Smooth muscle cell of the brain vasculature (primary cell): ENCODE results near the gene RASSF3.
A peak's percentile ranks its signal among the peaks of the same experiment; 100 is the strongest.

Experiments
- DNase-seq: peaks from one replicate; pipeline ENCODE4 v3.0.0-alpha.2; 2012; ENCODE audit warnings: low read depth, low spot score

RASSF3 gene

GRCh38 chr12:64669270-64669842 is 59.1 kb downstream of the RASSF3 start:
- no peak for DNase-seq

- no peak for DNase-seq
Observed at GRCh38 chr12:64670019-64670418, 59.7 kb downstream of the RASSF3 start.

- no peak for DNase-seq
Observed at GRCh38 chr12:64670919-64671639, 60.8 kb downstream of the RASSF3 start.

DNA sequence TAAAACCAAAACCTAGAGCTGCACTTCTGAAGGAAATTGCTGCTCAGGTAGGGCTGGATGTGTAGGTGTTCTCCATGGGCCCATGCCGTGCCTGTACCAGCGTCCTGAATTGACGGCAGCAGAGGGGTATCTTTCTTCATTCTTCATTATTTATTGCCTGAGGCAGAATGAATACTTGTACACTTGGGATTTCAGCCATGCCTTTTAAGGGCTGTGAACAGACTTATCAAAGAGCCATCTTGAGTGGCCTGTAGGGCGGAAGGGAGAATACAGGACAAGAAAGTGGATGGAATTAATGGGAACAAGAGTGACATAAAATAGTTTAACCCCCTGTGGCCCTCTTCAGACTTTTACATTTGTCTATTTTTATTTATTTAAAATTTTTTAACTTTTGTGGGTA is 61.4 kb downstream of the RASSF3 start:
- DNase-seq = no peak

- DNase-seq = no peak
Observed at GRCh38 chr12:64672925-64673409, 62.7 kb downstream of the RASSF3 start.

GRCh38 chr12:64673490-64674169 is 63.3 kb downstream of the RASSF3 start:
- no peak for DNase-seq

DNA sequence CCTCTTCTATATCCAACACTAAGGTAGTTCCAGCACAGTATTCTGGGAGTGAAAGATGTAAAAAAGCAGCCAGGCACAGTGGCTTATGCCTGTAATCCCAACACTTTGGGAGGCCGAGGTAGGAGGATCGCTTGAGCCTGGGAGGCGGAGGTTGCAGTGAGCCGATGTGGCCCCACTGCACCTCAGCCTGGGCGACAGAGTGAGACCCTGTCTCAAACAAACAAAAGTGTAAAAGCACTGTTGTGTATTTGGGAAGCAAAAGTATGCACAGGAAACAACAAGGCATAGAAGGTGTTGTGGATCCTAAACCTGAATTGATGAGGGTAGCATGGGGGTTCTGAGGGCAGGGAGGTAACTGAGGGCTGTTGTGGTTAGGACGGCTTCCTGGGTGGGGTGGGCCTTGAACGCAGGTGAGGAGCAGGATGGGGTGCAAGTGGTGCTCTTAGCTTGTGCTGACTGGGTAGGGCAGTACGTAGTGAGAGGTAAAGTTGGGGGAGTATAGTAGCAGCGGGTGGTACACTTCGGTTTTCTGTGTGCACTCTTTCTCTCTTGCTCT is 64.2 kb downstream of the RASSF3 start:
- no peak for DNase-seq

DNA sequence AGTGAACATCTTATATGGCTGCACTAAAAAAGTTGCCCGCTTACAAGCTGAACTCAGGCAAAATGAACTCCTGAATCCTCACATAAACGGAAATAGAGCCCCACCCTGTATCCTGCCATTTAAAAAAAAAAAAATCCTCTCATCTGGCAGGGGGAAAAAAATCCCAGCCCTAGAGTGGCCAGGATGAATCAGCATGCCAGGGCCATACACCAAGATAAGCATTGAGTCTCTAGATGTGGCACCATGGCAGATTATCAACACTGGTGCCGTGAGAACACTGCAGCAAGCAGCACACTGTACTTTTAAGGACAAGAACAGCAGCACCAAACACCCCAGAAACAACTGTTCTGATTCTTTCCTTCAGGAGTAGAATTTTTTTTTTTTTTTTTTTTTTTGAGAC is 65.5 kb downstream of the RASSF3 start:
- DNase-seq = no peak

DNA sequence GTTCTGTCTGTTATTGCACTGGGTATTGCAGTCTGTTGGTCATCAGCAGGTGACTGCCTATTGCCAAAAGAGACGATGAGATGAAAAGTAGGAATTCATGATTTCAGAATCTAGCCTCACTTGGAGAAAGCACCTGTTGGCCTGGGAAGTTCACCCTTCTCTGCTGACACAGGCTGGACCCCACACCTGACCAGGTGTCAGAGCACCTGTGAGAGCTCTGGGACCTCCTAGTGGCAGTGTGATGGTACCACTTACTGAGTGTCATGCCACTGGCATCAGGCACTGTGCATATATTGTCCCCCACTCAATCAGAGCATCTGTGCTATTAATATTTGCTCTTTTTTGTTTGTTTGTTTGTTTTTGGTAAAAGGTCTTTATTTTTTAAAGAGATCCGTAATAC is 68.0 kb downstream of the RASSF3 start:
- no peak for DNase-seq

GRCh38 chr12:64678835-64679234 is 68.5 kb downstream of the RASSF3 start:
- DNase-seq = no peak

DNA sequence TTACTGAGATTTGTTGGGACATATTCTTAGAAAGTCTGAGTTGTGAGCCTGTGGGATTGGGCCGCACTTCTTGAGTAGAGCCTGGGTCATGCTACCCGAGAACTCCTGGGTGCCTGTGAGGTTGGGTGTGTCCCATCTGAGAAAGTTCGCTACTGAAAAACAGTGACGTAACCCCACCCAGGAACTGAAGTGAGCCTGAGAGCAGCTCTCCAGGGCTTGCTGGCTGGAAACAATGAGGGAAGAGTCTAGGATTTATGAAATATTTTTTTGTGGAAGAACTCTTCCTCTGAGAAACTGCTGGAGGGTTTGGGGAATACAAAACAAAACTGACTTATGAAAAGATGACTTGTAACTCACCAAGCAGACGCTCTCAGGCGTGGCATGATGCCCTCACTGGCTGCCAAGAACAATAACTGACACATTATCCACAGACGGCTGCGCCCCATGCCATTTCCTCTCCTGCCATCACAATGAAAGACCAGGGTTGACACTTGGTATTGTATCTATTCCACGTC is 69.2 kb downstream of the RASSF3 start:
- DNase-seq = peak; percentile 65

DNA sequence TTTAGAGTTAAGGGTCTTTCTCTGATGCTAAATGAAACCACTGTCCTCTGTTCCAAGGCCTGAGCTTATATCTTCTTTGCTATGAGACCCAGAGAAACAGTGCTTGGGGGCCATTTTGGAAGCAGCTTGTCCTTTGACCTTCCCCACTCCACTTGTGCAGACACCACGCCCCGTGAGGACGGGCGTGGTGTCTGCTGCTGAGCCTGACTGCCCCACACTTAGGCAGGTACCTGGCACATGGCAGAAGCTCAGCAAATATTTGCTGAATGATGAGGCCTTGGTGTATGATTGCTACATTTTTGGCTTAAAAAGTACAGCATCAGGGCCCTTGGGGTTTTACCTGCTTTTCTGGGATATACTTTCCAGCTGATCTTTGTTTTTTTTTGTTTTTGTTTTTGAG is 69.9 kb downstream of the RASSF3 start:
- DNase-seq = no peak

- no peak for DNase-seq
Observed at GRCh38 chr12:64681200-64682052, 71.1 kb downstream of the RASSF3 start.

DNA sequence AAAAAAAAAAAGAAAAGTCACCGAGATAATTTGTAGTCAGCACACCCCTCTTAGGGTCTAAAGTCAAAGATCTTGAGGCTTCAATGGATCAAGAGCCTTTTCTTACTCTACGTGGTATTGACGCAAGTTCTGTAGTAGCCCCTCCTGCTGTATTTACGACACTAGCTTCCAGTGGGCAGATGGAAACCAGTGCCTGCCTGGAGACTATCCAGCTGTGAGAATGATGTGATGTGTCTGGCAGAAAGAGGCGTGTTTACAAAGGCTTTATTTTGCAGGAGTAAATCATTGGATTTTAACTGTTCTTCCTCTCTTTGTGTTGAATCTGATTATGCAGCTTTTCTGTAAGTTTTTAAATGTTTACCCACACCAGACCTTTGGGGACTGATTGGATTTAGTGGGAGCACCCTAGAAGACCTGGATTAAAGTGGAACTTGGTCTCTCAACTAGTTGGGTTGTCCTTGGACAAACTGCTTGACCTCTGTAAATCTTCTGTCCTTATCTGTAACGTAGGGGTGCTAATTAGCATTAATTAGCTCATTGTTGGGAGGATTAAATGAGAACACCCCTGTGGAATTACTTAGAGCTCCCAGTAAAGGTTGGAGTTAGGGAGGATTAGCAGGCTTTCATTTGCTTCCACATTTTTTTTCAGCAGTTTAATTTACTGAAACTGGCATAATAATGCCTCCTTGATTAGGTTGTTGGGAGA is 72.4 kb downstream of the RASSF3 start:
- DNase-seq = peak; percentile 55

DNA sequence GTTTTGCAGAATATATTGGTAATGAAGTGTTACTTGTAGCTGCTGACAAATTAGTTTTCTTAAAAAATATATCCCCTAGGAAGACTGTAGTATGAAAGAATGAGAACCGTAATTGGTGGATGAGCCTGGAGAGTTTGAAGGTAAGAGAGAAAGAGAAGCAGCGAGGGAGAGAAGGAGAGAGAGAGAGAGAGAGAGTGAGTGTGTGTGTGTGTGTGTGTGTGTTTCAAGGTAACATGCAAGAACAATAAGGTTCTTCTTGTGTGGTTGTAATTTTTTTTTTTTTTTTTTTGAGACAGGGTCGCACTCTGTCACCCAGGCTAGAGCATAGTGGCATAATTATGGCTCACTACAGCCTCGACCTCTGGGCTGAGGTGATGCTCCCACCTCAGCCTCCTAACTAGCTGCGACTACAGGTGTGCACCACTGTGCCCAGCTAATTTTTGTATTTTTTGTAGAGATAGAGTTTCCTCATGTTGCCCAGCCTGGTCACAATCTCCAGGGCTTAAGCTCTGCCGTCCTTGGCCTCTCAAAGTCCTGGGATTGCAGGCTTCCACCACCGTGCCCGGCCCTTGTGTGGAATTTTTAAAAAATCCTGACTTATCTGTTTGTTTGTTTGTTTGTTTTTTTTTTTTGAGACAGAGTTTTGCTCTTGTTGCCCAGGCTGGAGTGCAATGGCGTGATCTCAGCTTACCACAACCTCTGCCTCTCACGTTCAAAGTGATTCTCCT is 73.7 kb downstream of the RASSF3 start:
- no peak for DNase-seq

GRCh38 chr12:64685050-64685449 is 74.8 kb downstream of the RASSF3 start:
- no peak for DNase-seq

GRCh38 chr12:64685605-64686004 is 75.3 kb downstream of the RASSF3 start:
- no peak for DNase-seq

DNA sequence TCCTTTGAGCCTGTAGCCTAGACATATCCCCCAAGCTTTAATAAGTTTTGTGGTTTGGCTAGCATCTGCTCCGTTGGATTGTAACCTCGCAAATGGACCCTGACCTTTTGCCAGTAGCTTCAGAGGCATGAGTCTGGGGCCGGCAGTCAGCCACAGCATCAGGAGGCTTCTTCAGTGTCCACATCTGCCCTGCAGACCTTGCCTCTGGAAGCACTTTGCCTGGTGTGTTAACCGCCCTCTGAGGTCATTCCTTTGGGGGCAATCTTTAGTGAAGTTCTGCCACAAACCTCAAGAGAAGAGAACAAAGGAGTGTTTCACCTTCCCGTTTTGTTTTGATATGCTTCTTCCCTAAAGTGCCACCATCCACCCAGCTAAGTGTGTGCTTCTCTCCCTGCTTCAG is 77.5 kb downstream of the RASSF3 start:
- no peak for DNase-seq

DNA sequence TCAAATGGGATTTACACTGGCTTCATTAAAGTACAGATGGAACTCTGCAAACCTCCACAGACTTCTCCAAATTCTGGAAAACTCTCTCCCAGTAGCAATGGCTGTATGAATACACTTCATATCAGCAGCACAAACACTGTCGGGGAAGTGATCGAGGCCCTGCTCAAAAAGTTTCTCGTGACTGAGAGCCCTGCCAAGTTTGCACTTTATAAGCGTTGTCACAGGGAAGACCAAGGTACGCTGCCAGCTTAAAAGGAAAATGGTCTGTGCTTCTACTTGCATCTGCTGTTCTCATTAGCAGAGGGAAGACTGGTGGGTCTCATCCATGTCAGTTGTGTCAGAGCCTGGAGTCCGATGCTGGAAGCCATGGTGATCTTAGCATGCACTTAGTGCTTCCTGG is 77.9 kb downstream of the RASSF3 start:
- DNase-seq = no peak

- no peak for DNase-seq
Observed at GRCh38 chr12:64688715-64689114, 78.4 kb downstream of the RASSF3 start.
